ENCODE measurements around the gene TUBGCP6. TPM values are rescaled to one million over a fixed set of nuclear protein-coding genes. Genes with fewer than 3 reads are reported as not detected.
"Not testable (repeated sequence)": the region's sequence is repeated elsewhere in the genome, so short reads cannot be mapped to it uniquely, and the experiment has no call there.

Gene TUBGCP6
- total RNA-seq, 1 experiment from 2014 or later: 15.0 TPM

DNA sequence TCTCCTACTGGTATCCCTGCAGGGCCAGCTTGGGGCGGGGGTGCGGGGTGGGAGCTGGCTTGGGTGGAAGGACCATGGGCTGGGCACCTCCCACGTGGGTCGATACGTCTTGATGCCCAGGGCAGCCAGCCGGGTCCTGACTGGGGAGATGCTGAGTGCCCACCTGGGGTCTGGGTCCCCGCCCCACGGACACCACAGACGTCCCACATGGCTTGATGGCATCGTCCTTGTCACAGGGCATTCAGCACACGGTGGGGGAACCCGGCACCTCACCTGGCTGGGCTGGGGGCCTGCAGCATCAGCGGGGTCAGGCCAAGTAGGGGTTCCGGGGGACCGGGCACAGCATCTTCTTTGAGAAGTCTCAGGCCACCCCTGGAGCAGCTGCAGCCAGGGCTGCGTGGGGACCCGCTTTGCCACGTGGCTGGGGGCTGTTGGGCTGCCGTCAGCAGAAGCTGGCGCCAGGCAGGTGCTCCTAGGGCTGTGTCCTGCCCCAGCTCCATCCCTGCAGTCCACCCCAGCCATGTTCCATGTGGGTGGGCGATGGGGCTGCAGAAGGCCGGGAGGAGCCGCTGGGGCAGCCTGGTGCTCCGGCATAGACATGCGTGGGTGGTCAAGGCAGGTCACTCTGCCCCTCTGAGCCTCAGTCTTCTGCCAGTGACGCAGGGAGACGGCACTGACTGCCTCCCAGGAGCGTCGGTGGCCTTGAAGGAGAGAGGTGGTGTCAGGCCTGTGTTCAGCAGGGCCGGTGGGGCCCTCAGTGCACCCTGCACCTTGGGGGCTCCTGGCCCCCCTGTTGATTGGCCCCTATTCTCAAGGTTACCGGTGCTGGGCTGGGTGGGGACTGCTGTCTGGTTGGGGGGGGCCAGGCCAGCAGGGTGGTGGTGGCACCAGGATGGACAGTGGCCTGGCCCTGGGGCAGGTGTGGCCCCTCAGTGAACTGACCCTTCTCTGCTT lies 35.6 kb downstream of the TUBGCP6 start:
- in situ Hi-C loops (cut with HindIII; ENCODE audit: low pct_unique_long_range_greater_than_20kb, low sequenced_read_pairs): no loop called here

GRCh38 chr22:50208430-50208938 lies 36.3 kb downstream of the TUBGCP6 start:
- no peak for DNase-seq (ENCODE audit: low read depth, low spot score)
- in situ Hi-C loops (cut with HindIII; ENCODE audit: low pct_unique_long_range_greater_than_20kb, low sequenced_read_pairs): no loop called here

More for the DNA sequence above, 35.6 kb downstream of the TUBGCP6 start:
- DNase-seq (ENCODE audit: low read depth, low spot score): no peak

- DNase-seq (ENCODE audit: low read depth, low spot score): no peak
- in situ Hi-C loops (cut with HindIII; ENCODE audit: low pct_unique_long_range_greater_than_20kb, low sequenced_read_pairs): no loop called here
These were observed 37.3 kb downstream of the TUBGCP6 start for GRCh38 chr22:50207383-50208140.

GRCh38 chr22:50206599-50206998 lies 38.2 kb downstream of the TUBGCP6 start:
- in situ Hi-C loops (cut with HindIII; ENCODE audit: low pct_unique_long_range_greater_than_20kb, low sequenced_read_pairs): no loop called here
- peak; percentile 79 for DNase-seq (ENCODE audit: low read depth, low spot score)

DNA sequence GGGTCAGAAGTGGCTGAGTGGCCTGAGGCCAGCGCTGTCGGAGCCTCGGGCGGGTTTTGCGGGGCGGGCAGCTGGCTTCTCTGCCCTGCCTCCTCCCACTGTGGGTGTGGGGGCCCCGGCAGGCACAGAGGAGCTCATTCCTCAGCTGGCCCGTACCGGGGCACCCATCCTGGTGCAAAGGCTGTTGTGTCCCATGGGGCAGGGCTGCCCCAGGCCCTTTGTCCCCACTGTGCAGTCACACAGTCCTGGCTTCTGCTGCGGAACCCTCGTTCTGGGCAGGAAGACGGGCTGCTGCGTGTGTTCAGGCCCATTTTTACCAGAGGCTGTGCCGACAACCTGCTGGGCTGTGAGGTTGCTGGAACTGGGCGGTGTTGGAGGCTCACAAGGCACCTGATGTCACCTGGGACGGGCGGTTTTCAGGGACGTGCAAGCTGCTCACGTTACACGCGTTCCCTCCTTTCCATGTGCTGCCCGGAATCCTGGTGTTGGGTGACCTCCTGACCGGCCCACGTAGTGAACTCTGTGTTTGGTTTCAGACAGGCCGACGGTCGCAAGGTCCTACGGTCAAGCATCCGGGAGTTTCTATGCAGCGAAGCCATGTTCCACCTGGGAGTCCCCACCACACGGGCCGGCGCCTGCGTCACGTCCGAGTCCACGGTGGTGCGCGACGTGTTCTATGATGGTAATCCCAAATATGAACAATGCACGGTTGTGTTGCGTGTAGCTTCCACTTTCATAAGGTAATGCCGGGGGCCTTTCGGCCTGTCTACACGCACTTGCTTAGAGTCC lies 38.8 kb downstream of the TUBGCP6 start:
- in situ Hi-C loops (cut with HindIII; ENCODE audit: low pct_unique_long_range_greater_than_20kb, low sequenced_read_pairs): no loop called here
- DNase-seq (ENCODE audit: low read depth, low spot score): no peak

- DNase-seq (ENCODE audit: low read depth, low spot score); in situ Hi-C loops (cut with HindIII; ENCODE audit: low pct_unique_long_range_greater_than_20kb, low sequenced_read_pairs): not testable (repeated sequence)
These were observed 39.8 kb downstream of the TUBGCP6 start for GRCh38 chr22:50204998-50205397.

- DNase-seq (ENCODE audit: low read depth, low spot score): no peak
- in situ Hi-C loops (cut with HindIII; ENCODE audit: low pct_unique_long_range_greater_than_20kb, low sequenced_read_pairs): no loop called here
These were observed 40.3 kb downstream of the TUBGCP6 start for GRCh38 chr22:50204571-50204970.

DNA sequence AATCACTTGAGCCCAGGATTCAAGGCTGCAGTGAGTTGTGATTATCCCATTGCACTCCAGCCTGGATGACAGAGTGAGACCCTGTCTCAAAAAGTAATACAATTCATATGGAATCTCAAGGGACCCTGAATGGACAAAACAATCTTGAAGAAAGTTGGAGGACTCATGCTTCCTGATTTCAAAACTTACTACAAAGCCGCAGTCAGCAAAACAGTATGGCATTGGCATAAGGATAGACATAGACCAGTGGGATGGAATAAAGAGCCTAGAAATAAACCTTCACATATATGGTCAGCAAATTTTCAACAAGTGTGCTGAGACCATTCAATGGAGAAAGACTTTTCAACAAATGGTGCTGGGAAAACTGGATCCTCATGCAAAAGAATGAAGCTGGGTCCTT lies 41.5 kb downstream of the TUBGCP6 start:
- no peak for DNase-seq (ENCODE audit: low read depth, low spot score)
- in situ Hi-C loops (cut with HindIII; ENCODE audit: low pct_unique_long_range_greater_than_20kb, low sequenced_read_pairs): no loop called here

GRCh38 chr22:50202130-50202666 lies 42.6 kb downstream of the TUBGCP6 start:
- DNase-seq (ENCODE audit: low read depth, low spot score): no peak
- in situ Hi-C loops (cut with HindIII; ENCODE audit: low pct_unique_long_range_greater_than_20kb, low sequenced_read_pairs): no loop called here

DNA sequence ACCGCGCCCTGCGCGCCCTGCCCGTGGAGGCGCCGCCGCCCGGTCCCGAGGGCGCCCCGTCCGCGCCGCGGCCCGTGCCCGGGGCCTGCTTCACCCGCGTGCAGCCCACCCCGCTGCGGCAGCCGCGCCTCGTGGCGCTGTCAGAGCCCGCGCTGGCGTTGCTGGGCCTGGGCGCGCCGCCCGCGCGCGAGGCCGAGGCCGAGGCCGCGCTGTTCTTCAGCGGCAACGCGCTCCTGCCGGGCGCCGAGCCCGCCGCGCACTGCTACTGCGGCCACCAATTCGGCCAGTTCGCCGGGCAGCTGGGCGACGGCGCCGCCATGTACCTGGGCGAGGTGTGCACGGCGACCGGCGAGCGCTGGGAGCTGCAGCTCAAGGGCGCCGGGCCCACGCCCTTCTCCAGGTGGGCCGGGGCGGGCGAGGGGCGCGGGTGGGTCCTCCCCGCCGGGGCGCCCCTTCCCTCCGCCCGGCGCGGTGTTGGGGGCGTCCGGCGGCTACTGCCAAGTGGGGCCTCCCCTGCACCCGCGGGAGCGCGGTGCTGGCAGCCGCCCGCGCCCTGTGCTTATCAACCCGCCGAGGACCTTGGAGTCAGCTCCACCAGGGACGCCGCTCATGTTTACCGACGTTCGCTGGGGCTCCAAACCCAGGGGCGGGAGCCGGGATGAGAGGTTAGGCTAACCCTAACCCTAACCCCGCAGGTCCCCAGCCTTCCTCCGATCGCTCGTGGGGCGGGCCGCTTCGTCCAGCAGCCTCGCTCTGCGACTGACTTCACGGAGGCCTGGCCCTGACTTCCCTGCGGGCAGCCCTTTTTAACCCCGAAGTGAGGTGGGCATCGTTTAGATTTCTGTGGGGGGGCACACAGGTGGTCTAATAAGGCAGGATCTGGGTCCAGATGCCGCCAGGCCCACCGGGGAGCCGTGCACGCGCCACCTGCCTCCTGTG lies 43.4 kb downstream of the TUBGCP6 start:
- no peak for DNase-seq (ENCODE audit: low read depth, low spot score)
- in situ Hi-C loops (cut with HindIII; ENCODE audit: low pct_unique_long_range_greater_than_20kb, low sequenced_read_pairs): no loop called here

GRCh38 chr22:50200461-50201190 lies 44.2 kb downstream of the TUBGCP6 start, which contains the start of gene SELENOO:
TSS of gene SELENOO (plus strand) at chr22:50201011. CDS start at chr22:50201037, 26 bp downstream.
- peak; percentile 86 for DNase-seq (ENCODE audit: low read depth, low spot score)
- in situ Hi-C loops (cut with HindIII; ENCODE audit: low pct_unique_long_range_greater_than_20kb, low sequenced_read_pairs): no loop called here

- no peak for DNase-seq (ENCODE audit: low read depth, low spot score)
- in situ Hi-C loops (cut with HindIII; ENCODE audit: low pct_unique_long_range_greater_than_20kb, low sequenced_read_pairs): no loop called here
These were observed 44.9 kb downstream of the TUBGCP6 start for GRCh38 chr22:50199829-50200460.

DNA sequence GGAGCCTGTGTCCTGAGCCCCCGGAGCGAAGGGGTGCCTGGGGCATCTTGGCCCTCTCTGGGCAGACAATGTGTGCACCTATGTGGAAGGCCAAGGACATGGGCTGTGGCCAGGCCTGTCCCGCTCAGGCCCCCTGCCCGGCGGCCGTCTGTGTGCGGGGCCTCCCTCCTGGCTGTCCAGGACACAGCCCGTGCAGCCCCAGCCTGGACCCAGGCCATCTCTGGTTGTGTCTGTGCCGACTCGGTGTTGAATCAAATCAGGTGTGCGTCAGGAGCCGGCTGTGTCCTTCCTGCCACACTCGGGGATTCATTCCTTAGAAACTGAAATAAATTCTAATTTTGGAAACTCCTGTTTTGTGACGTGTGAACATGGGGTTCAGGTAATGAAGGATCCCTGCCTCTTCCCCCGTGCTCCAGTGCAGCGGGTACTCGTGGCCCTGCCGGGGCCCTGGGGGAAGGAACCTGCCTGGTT lies 45.5 kb downstream of the TUBGCP6 start:
- in situ Hi-C loops (cut with HindIII; ENCODE audit: low pct_unique_long_range_greater_than_20kb, low sequenced_read_pairs): no loop called here
- DNase-seq (ENCODE audit: low read depth, low spot score): no peak

GRCh38 chr22:50198624-50199017 lies 46.2 kb downstream of the TUBGCP6 start:
- in situ Hi-C loops (cut with HindIII; ENCODE audit: low pct_unique_long_range_greater_than_20kb, low sequenced_read_pairs): no loop called here

More at GRCh38 chr22:50198624-50199017, 46.2 kb downstream of the TUBGCP6 start:
- no peak for DNase-seq (ENCODE audit: low read depth, low spot score)

All from SK-MEL-5 (cell line).